ENCODE measurements around the gene DTX1. TPM values are rescaled to one million over a fixed set of nuclear protein-coding genes. Genes with fewer than 3 reads are reported as not detected.

The DTX1 gene
- total and polyA plus RNA-seq, 2 of the 13 experiments (the other 11 are each of a cell fraction or from before 2014, with no cell fraction given), result not detected

DNA sequence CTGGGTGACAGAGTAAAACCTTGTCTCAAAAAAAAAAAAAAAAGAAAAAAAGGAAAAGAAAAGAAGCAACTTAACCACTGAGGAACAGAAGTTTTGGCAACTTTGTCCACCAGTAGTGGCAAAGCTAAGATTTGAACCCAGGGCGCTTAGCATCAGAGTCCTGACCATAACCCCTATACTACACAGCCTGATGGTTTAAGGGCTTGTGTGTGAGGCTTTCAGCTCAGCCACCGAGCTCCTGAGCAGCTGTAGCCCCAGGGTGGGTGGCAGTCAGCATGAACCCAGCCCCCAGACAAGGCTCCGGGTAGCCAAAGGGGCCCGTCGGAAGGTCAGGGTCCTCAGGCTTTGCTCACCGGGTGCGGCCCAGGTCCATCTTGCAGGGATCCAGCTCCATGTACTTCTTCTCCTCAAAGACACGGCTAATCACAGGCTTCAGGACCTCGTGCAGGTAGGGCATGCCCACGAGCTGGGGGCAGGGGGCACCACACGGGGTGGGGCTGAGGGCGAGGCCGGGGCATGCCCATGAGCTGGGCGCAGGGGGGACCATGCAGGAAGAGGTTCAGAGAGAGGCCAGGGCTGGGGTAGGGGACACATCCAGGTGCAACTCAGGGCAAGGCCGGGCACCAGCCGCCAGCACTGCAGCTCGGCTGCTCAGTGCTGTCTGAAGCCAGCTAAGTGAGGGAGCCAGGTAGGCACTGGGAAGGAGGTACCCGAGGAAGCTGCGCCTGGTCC, 58.1 kb downstream of the DTX1 start (continued):
- TF ChIP-seq, protein P1, sequence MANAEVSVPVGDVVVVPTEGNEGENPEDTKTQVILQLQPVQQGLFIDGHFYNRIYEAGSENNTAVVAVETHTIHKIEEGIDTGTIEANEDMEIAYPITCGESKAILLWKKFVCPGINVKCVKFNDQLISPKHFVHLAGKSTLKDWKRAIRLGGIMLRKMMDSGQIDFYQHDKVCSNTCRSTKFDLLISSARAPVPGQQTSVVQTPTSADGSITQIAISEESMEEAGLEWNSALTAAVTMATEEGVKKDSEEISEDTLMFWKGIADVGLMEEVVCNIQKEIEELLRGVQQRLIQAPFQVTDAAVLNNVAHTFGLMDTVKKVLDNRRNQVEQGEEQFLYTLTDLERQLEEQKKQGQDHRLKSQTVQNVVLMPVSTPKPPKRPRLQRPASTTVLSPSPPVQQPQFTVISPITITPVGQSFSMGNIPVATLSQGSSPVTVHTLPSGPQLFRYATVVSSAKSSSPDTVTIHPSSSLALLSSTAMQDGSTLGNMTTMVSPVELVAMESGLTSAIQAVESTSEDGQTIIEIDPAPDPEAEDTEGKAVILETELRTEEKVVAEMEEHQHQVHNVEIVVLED (CRISPR knock-in tag; IDR thresholded peaks at IDR 0.05; ENCODE audit: borderline replicate concordance), result no peak
- TF ChIP-seq, protein P2, sequence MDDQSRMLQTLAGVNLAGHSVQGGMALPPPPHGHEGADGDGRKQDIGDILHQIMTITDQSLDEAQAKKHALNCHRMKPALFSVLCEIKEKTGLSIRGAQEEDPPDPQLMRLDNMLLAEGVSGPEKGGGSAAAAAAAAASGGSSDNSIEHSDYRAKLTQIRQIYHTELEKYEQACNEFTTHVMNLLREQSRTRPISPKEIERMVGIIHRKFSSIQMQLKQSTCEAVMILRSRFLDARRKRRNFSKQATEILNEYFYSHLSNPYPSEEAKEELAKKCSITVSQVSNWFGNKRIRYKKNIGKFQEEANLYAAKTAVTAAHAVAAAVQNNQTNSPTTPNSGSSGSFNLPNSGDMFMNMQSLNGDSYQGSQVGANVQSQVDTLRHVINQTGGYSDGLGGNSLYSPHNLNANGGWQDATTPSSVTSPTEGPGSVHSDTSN (CRISPR knock-in tag; IDR thresholded peaks at IDR 0.05; ENCODE audit: borderline replicate concordance), result no peak
- no peak for TF ChIP-seq ZNF549 (CRISPR knock-in tag; IDR thresholded peaks at IDR 0.05)

DNA sequence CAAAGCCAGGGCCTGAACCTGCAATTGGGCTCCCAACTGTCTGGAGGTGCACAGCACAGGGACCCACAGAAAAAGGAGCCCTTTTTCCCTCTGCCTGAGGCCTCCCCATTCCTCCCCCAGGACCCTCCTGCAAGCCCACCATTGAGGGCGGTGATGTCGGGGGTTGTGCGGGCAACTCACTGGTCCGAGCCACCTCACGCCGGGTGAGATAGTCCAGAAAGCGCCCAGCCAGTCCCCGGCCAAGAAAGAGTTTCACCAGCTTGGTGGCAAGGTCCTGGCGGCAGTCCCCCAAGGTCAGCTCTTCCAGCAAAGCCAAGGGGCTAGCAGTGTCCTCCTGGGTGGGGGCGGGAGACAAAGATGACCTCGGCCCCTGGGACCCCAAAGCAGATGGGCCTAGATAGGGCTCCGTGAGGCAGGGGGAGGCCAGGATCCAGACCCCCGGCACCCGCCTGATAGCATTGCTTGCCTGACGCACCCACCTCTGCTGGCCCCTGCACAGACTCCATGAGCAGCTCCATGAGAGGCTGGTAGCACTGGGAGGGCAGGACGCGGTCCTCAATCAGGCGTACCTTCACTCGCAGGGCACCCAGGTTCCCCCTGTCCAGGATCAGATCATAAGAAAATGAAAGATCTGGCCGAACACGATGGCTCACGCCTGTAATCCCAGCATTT, 59.1 kb downstream of the DTX1 start:
- intact Hi-C loops (cut with micrococcal nuclease; ENCODE audit: unreplicated experiment) (no loop called here), in situ Hi-C loops (cut with HindIII; ENCODE audit: extremely low pct_ligation_motif_present, low pct_unique_long_range_greater_than_20kb) (no loop called here)
- no TSS peak for BruUV-seq (replicated peaks)
- WGBS (ENCODE audit: low lambda C conversion rate), result 38% methylated on average over 6 of the region's 22 CpGs
- Histone ChIP-seq H3K36me3 (replicated peaks in 1 of 2; ENCODE audit: control insufficient read depth in 1 of 2, insufficient read depth in 2 of 2, low read length in 2 of 2) (no peaks in the 10 kb centered on the region), H3K27ac (ENCODE audit: extremely low read length, insufficient read depth, low read length) (no peak overlapping the region), H3K9ac (ENCODE audit: insufficient read depth, low read depth, low read length) (no peak overlapping the region), H3K9me3 (ENCODE audit: low read length) (no peaks in the 10 kb centered on the region), H3K4me2 (ENCODE audit: low read depth, low read length) (no peak overlapping the region), H4K20me1 (ENCODE audit: insufficient read depth, low read length) (no peaks in the 10 kb centered on the region), H3K4me1 (ENCODE audit: insufficient read depth, low read length) (no peaks in the 10 kb centered on the region), H3K79me2 (ENCODE audit: insufficient read depth, low read length) (no peaks in the 10 kb centered on the region), H3K4me3 (replicated peaks in 1 of 3; ENCODE audit: insufficient read depth in 1 of 3, low read depth in 2 of 3, low read length in 3 of 3) (no peak overlapping the region), H2AFZ (ENCODE audit: low read length) (no peak overlapping the region), H3K27me3 (ENCODE audit: control insufficient read depth in 1 of 2, insufficient read depth in 2 of 2, low read length in 2 of 2) (peaks cover 0 to 10% of the 10 kb centered on the region in 2 experiments; a peak in 1 of 5 replicates)
- POLR2A ChIA-PET, result no interaction called here
- no peak; the same call in 2 of the 3 replicates for ATAC-seq
- no peak for TF ChIP-seq ZBTB20 (CRISPR knock-in tag; IDR thresholded peaks at IDR 0.05; ENCODE audit: borderline replicate concordance, low read depth)
- TF ChIP-seq DR1 (CRISPR knock-in tag; IDR thresholded peaks at IDR 0.05), result no peak
- TF ChIP-seq ZNF670 (CRISPR knock-in tag; IDR thresholded peaks at IDR 0.05; ENCODE audit: borderline replicate concordance), result no peak
- no peak for TF ChIP-seq ARNT (IDR thresholded peaks at IDR 0.05)
- TF ChIP-seq ZFP36L2 (CRISPR knock-in tag; IDR thresholded peaks at IDR 0.05), result no peak
- TF ChIP-seq CCAR2 (optimal IDR thresholded peaks at IDR 0.05; ENCODE audit: low read depth, low read length), result no peak
- TF ChIP-seq PRPF4 (IDR thresholded peaks at IDR 0.05; ENCODE audit: low read depth, low read length, poor library complexity, severe bottlenecking), result no peak
- no peak for TF ChIP-seq ZNF792 (CRISPR knock-in tag; IDR thresholded peaks at IDR 0.05)
- no peak for TF ChIP-seq ADNP (CRISPR knock-in tag; IDR thresholded peaks at IDR 0.05)
- TF ChIP-seq POLR2AphosphoS5 (IDR thresholded peaks at IDR 0.05; ENCODE audit: low read depth, low read length), result no peak
- no peak for TF ChIP-seq LCORL (IDR thresholded peaks at IDR 0.05)
- TF ChIP-seq LCORL (CRISPR knock-in tag; IDR thresholded peaks at IDR 0.05), result no peak
- no peak for TF ChIP-seq RAD51 (IDR thresholded peaks at IDR 0.05; ENCODE audit: borderline replicate concordance)
- no peak for TF ChIP-seq ZNF737 (CRISPR knock-in tag; IDR thresholded peaks at IDR 0.05; ENCODE audit: borderline replicate concordance)
- no peak for TF ChIP-seq MED1 (CRISPR knock-in tag; IDR thresholded peaks at IDR 0.05)
- TF ChIP-seq ZKSCAN1 (IDR thresholded peaks at IDR 0.05; ENCODE audit: low read length), result no peak
- TF ChIP-seq RFX1 (IDR thresholded peaks at IDR 0.05), result no peak
- no peak for TF ChIP-seq RARA (CRISPR knock-in tag; IDR thresholded peaks at IDR 0.05)
- CTCF ChIA-PET (ENCODE audit: low intra/inter-chr PET ratio, low total read pairs), result no interaction called here
- no peak for FAIRE-seq
- DNase-seq (ENCODE audit: low spot score), result no peak

All from HepG2 (cell line).